ENCODE results near the gene AGAP2.
A peak's percentile ranks its signal among the peaks of the same experiment; 100 is the strongest.
"Not testable (repeated sequence)": the region's sequence is repeated elsewhere in the genome, so short reads cannot be mapped to it uniquely, and the experiment has no call there.

The AGAP2 gene
- 110 to 152 (median 112) reads per million in 4 donors for total RNA-seq

DNA sequence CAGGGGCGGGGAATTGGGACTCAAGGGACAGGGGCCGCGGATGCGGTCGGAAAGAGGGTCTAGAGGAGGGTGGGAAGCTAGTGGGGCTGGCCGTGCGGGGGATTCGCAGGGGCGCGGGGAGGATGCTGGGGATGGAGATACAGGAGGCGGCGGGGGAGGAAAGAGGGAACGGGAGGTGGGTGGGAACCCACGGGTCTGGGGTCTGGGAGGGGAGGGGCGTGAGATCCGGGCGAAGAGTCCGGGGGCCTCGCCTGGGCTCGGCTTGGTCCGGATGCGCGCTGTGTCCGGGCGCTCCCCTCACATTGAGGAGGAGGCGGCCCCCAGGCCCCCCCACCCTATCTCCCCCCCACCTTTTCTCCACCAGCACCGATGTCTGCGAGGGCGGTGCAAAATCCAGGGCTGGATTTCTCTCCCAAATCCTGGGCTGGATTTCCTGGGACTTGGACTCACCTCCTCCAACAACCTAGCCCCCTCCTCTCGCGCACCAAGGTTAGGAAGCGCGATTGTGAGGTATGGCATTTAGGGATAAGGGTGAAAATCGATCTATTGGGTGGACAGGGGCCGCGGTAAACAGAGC lies at the start of gene AGAP2:
TSS of gene AGAP2 (minus strand) at position 82 of the 577 bp plus-strand sequence. CDS start 496 bp downstream, outside the sequence.
- no peak for DNase-seq

DNA sequence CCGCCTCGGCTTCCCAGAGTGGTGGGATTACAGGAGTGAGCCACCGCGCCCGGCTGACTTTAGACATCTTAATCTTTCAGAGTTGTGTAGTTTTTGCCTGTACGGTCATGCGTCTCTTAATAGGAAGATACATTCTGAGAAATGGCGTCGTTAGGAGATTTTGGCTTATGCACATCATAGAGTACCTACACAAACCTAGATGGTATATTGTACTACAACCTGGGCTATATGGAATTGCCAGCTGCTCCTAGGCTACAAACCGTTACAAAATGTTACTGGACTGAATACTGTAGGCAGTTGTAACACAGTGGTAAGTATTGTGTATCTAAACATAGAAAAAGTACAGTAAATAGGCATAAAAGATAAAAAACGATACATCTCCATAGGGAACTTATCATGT lies 45.3 kb upstream of the AGAP2 start:
- no peak for DNase-seq

DNA sequence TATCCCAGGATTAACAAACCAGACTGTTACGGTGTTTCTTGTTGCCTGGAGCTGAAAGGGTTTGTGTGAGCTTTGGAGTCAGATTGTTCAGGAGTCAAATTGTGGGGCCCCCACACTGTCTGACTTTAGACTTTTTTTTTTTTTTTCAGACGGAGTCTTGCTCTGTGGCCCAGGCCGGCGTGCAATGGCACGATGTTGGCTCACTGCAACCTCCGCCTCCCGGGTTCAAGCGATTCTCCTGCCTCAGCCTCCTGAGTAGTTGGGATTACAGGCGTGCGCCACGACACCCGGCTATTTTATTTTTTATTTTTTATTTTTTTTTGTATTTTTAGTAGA lies 44.9 kb upstream of the AGAP2 start:
- DNase-seq: no peak

DNA sequence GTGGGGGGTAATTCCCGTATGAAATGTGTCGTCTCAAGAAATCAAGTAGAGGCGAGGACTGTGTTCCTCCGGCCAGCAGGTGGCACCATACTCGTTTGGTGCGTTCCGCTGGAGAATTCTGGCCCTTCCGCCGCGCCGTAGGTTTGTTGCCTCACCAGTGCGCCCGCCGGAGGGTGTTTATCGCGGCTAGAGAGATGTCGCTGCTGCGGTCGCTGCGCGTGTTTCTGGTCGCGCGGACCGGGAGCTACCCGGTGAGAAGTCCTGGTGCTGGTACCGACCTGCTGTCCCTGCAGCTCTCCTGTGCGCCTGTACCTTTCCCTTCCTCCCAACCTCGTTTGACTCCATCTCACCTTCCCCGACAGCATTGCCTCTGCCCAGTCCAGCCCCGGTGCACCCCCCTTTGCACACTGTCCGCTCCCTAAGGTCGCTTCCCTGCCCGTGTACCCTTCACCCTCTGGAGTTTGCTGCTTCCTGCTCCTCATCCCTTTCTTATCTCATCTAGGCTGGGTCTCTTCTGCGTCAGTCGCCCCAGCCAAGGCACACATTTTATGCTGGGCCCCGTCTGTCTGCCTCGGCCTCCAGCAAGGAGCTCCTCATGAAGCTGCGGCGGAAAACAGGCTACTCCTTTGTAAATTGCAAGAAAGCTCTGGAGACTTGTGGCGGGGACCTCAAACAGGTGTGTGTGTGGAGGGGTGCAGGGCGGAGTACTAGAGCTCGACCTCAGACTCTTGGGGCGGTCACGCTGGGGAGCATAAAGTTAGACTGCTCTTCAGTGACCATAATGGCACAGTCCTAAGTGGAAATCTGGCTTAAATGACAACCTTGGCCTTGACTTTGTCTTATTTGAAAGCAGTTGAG lies 44.3 kb upstream of the AGAP2 start, which contains the start of gene TSFM:
TSS of gene TSFM (plus strand) at position 180 of the 858 bp plus-strand sequence. CDS start at position 195, 15 bp downstream.
- DNase-seq: peak; percentile 88 to 98 (median 92)

DNA sequence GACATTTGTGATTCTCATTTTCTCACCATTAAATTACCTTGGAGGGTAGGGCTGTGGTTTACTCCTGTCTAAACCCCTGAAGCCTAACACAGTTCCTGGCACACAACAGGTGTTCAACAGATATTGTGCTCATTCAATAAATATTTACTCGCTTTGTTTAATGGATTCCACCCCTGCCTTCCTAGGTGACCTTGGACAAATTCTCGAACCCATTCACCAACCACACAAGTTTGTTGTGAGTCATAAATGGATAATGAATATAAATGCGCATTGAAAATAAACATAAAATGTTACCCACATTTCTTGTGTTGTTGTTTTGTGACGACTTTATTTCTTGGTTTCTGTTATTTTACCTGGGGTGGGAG lies 43.7 kb upstream of the AGAP2 start:
- no peak for DNase-seq

DNA sequence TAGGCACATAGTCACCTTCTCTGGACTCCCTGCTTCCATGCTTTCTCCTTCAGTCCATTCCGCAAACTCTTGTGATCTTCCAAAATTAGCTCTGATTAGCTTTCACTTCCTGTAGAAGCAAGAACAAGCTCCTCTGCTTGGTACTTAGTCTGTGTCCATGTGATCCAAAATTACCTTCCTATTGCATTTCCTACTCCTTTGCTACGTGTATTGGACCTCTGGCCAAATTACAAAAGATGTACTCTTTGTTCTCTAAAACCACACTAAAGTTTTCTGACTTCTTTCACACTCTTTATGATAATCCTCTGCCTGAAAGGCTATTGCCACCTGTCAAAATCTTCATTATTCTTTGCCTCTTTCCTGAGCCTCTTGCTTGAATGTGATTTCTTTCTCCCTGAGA lies 43.3 kb upstream of the AGAP2 start:
- DNase-seq: no peak

DNA sequence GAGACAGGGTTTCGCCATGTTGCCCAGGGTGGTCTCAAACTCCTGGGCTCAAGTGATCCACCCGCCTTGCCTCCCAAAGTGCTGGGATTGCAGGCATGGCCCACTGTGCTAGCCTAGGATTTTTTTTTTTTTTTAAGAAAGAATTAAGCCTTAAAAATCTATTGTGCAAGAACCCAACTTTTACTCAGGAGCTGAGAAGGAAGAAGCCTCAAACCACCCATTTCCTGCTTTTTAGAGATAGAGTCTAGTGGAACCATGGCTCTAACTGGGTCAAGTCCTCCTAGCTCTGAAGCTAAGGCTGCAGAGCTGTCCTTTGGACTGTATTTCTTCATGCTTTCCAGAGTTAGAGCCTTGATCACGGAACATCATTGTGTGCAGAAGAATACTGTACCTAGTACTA lies 42.7 kb upstream of the AGAP2 start:
- DNase-seq: no peak

DNA sequence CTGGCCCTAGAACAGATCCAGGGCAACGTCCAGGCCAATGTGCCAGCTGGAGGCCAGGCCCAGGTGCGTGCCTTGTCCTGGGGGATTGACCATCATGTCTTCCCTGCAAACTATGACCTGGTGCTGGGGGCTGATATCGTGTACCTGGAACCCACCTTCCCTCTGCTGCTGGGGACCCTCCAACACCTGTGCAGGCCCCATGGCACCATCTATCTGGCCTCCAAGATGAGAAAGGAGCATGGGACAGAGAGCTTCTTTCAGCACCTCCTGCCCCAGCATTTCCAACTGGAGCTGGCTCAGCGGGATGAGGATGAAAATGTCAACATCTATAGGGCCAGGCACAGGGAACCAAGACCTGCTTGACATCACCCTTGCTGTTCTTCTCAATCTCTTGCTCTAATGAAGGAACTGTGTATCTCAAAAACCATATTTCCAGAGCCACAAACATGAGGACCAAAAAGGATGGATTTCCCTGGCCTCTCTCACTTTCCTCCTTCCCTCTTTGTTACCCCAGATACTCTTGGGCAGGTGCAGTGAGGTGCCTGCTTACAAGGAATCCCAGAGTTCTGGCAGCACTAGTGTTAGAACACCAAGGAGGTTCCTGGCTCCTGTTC lies 41.8 kb upstream of the AGAP2 start:
- DNase-seq: no peak

DNA sequence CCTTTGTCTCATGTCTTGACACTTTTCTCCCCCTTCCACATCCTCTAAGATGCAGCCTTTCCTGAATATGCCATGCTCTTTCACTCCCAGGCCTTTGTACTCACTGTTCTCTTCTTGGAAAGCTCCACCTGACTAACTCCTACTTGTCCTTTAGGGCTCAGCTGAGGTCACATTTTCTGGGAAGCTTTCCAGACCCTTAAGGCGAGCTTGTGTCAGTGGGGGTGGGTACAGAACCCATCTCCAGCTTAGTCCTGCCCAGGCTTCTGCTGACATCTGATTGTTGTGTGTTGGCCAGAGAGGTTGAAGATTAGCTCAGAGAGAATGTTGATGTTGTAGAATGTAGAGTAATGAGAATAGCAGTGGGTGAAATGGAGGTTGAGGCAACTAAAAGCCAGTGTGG lies 41.2 kb upstream of the AGAP2 start:
- DNase-seq: no peak

DNA sequence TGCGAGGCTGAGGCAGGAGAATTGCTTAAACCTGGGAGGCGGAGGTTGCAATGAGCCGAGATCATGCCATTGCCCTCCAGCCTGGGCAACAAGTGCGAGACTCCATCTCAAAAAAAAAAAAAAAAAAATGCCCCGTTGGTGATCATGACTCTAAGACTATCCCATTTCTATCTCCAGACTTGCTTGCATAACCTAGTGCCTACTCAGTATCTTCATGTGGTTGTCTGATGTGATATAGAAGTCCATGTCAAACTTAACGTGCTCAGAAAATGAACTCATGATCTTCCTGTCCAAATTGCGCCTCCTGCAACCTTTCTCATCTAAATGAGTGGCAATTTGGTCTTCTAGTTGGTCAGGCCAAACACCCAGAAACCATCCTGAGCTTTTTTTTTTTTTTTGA lies 39.4 kb upstream of the AGAP2 start:
- no peak for DNase-seq

DNA sequence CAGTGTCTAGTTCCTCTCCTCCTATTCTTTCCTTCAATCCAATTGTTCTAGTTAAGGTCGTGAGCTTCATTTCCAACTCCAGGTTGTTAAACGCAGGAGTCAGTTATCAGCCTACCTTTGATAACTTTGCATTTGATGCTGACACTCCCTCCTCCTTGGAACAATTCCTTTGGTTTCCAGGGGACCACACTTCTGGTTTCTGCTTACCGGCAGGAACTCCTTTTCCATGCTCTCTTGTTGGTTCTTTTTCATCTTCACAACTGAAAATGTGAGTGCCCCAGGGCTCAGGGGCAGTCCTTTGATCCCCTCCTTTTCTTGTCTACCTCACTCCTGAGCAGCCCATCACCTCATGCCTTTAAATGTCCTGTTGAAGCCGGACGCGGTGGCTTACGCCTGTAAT lies 38.8 kb upstream of the AGAP2 start:
- no peak for DNase-seq

DNA sequence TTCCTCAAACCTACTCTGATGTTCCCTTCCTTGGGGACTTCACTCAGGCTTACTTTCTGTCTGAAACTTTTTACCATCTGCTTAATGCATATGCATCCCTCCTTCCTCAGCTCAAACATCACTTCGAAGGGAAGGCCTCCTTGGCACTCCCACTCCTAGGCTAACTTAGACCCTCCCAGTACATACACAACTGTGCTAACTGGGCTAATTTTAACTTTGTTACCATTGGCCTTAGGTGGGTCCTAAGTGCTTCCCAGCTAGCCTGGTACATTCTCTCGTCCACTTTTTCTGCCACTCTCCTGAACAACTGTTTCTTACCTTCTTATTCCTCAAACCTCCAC lies 37.7 kb upstream of the AGAP2 start:
- DNase-seq: no peak

DNA sequence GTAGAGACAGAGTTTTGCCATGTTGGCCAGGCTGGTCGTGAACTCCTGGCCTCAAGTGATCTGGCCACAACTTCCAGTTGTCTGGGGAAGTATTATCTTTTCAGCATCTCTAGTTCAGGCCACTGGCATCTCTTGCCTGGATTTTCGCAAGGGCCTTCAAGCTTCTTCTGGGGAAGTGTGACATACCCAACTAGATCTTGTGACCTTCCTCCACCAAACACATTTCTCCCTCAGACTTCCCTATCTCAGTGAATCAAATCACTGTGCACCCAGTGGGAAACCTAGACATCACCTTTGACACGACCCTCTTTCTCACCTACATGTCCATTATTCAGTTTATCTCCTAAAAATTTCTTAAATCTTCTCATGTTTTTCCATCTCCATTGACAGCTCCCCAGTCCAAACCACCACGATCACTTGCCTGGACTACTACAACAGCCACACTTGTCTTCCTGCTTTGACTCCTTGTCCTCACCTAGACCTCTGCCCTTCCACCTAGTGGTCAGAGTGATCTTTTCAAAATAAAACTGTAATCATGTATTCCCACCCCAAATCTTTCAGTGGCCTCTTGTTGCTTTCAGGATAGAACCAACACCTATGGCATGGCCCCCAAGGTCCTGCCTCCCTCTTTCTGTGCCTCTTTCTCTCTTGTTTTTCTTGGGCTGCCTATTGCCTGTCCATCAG lies 37.2 kb upstream of the AGAP2 start:
- no peak for DNase-seq

DNA sequence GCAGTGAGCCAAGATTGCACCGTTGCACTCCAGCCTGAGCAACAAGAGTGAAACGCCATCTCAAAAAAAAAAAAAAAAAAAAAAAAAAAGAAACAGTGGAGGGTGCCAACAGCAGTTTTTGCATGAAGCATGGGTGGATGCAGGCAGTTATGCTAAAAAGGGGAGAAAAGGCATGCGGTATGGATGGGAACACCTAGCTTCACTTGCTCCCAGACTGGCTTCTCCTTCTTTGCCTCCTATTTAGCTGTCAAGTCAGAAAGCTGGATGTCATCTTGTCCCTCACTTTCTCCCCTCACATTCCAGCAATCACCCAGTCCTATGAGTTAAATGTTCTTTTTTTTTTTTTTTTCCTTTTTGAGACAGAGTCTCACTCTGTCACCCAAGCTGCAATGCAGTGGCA lies 36.5 kb upstream of the AGAP2 start:
- DNase-seq: no peak

DNA sequence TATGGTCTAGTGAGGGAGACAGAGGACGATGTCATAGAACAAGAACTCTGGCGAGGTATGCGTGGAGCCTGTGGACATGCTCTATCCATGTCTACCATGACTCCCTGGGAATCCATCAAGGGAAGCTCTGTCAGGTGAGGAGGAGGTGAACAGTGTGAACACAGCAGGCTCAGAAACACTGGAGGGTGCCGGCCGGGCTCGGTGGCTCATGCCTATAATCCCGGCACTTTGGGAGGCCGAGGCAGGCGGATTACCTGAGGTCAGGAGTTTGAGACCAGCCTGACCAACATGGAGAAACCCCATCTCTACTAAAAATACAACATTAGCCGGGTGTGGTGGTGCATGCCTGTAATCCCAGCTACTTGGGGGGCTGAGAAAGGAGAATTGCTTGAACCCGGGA lies 36.1 kb upstream of the AGAP2 start:
- DNase-seq: not testable (repeated sequence)

DNA sequence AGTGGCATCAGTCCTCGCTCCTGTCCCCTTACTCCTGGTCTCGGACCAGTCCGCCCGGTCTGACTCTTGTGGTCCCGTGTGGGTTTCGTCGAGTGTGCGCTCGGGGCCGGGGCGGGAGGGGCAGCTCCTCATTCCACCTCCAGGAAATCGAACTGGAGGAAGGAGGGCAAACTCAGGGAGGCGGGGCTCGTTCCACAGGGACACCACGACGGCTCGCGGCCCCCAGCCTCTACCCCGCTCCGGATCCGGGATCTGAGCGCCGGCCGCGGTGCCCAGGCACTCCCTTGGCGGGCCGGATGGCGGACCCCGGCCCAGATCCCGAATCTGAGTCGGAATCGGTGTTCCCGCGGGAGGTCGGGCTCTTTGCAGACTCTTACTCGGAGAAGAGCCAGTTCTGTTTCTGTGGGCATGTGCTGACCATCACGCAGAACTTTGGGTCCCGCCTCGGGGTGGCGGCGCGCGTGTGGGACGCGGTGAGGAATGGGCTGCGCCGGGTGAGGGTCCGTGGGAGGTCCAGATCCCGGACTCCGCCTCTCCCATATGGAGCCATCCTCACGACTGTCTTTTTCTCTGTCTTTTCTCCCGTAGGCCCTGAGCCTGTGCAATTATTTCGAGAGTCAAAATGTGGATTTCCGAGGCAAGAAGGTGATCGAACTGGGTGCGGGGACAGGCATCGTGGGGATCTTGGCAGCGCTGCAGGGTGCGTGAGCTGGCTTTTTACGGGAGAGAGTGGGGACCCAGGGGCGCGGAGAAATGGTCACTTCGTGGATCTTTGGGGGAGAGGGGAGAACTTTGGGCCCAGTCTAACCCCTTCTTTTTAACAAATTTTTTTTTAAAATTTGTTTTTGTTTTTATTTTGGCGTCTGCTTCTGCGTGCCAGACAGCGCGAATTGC lies 34.1 kb upstream of the AGAP2 start, which contains the start of gene EEF1AKMT3:
TSS of gene EEF1AKMT3 (plus strand) at position 186 of the 894 bp plus-strand sequence. CDS start at position 297, 111 bp downstream.
- DNase-seq: no peak

DNA sequence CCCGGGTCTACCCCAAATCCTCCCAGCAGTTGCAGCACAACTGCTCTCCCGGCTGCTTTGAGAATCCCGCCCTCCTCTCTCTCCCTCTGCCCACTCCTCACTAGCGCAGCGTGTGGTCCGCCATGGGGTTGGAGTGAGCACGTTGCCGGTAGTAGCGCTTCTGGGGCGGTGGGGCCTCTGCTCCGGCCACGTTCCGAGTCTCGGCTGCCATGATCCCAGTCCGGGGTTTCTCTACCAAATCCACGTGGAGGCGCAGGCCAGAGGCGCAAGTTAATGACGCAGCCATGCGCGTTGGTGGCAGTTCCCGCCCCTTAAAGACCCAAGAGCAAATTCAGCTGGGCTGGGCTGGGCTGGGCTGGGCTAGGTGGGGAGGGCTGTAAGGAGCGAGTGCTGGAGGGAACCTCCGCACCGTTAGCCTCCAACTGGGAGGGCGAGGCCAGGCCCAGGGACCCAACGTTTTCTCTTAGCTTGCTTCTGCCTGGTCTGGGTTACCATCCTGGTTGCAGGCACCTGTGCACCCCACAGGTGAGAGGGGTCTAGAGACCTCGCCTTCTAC lies 33.4 kb upstream of the AGAP2 start, which contains the start of gene METTL1:
TSS of gene METTL1 (minus strand) at position 233 of the 556 bp plus-strand sequence. CDS start at position 211, 22 bp downstream.
- DNase-seq: peak; percentile 74 to 94 (median 82)

DNA sequence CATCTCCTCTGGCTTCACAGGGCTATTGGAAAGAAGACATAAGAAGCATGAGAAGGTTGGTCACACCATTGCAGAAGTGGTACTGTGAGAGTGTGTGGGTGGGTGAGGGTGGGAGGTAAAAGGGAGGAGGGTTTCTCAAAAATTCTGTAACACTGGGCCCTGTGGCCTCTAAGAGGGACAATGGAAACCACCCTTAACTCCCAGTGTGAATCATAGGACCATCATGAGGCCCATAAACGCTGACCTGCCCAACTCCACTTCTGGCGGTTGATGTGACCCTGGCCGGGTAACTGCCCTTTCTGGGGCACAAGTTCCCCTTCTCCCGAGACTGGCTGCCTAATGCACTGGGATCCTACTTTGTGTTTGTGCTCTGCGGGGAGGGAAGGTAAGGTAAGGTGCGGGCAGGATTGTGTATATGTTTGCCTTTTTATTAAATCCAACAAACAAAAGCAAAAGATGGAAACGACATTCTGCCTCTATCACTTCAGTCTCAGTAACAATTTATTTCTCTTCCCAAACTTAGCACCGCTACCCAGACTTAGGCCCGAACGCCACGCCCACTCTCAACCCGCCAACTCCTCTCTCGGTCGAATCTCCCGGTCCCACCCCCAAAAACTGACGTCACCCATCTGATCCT lies 32.8 kb upstream of the AGAP2 start:
- peak; percentile 59 to 85 (median 74) for DNase-seq

DNA sequence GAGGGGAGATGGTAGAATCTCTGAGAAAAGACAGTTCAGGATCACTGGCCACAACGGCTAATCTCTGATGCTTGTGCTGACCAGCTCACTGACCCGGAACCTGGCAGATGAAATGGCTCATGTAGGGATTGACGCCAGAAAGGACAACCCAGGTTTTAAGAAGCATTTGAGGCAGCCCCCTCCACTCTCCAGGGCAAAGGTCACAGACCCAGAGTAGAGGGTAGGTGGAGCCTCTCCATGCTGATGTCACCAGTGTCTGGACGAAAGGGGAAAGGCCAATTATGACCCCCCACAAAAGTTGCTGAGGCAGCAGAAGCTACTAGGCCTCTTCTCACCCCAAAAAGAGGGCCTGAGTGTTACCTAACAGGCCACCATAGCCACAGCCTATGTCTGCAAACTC lies 32.2 kb upstream of the AGAP2 start:
- DNase-seq: no peak

DNA sequence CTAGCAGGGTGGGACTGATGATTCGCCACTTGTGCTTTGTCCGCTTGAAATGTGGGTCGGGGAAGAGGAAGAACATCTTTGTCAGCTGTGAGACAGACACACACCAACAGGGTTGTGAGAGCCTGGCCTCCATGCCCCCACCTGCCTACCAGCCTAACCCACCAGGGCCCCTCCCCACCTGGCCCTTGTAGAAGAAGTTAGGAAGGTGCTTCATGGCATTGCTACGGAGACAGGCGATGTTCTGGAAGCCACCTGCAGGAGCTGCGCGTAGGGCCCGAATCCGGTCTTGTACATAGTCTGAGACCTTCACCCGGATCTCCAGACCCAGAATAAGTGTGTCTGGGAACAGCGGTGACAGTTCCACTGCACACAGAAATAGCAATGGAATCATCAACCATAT lies 31.1 kb upstream of the AGAP2 start:
- no peak for DNase-seq

DNA sequence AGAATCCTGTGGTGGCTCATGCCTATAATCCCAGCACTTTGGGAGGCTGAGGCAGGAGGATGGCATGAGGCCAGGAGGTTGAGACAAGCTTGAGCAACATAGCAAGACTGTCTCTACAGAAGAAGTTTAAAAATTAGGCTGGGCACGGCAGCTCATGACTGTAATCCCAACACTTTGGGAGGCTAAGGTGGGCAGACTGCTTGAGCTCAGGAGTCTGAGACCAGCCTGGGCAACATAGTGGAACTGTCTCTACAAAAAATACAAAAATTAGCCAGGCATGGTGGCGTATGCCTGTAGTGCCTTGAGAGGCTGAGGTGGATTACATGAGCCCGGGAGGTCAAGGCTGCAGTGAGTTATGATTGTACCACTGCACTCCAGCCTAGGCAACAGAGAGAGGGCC lies 29.3 kb upstream of the AGAP2 start:
- no peak for DNase-seq

All from T-helper 1 cell (primary cell).